Heart left ventricle (tissue), 13 donors: ENCODE data around the gene ADRA1B.

Source experiments
- POLR2A ChIP-seq, 2 donors: fragments of 450-650 bp; IDR thresholded peaks; one replicate each; pipeline ENCODE4 v1.6.1; 2017; ENCODE audit warnings: antibody characterized with exemption in 2 of 2, mild to moderate bottlenecking in 2 of 2, moderate library complexity in 2 of 2
- TF ChIP-seq, protein P1 (sequence below), 12 donors: fragments of 200-600 bp; sonication (generic) in 4 of 12; IDR thresholded peaks; one replicate each; pipeline versions ENCODE4 v1.5.0 to v1.8.0; 2018 to 2022; ENCODE audit warnings: antibody characterized with exemption in 12 of 12, mild to moderate bottlenecking in 5 of 12
- donor health status: ischemic (EF 13 %, LVEDD 7.1; RV severe dilation, severe dysfunction).
- donor health status: DM: no; HTN: yes; CAD: no.
- donor health status: DM: no; HTN: no; CAD: no.
- donor health status: ischemic (EF 25% LVEDD 6.9; RV normal size, moderate dysfunction).
- donor health status: ischemic (EF 25% LVEDD 5.7; RV mildly dilated, moderate dysfunction).
- donor health status: ischemic (EF 35%, LVEDD 5.7; RV mildly dilated, moderate dysfunction).
- donor health status: nonischemic (EF 11% LVEDD 7.7; RV severe dilation, severe dysfunction).
- donor health status: DM: yes; HTN: yes; CAD: no.
- donor health status: PGD.
- donor health status: ischemic (EF 29% LVEDD 5.4; RV normal size, mild dysfunction).
- donor health status: nonischemic (EF 23%, LVEDD 6.1; RV moderate dilation, normal function).

DNA sequence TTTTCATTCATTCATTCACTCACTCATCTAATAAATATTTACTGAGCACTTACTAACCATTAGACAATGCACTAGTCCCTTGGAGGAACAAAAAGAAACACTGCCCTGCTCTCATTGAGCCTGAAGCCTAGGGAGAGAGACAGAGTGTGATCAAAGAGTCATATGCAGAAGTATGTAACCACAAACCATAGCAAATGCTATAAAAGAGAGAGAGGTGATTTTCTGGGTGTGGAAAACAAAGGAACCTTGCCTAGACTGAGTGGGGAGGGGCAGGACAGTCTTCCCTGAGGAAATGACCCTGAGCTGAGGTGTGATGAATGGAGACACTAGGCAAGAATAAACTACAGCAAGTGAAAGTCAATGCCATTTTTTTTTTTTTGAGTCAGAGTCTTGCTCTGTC, 10.8 kb upstream of the ADRA1B start:
- no peak for TF ChIP-seq POLR2A (IDR thresholded peaks at IDR 0.05)
- TF ChIP-seq, protein P1, sequence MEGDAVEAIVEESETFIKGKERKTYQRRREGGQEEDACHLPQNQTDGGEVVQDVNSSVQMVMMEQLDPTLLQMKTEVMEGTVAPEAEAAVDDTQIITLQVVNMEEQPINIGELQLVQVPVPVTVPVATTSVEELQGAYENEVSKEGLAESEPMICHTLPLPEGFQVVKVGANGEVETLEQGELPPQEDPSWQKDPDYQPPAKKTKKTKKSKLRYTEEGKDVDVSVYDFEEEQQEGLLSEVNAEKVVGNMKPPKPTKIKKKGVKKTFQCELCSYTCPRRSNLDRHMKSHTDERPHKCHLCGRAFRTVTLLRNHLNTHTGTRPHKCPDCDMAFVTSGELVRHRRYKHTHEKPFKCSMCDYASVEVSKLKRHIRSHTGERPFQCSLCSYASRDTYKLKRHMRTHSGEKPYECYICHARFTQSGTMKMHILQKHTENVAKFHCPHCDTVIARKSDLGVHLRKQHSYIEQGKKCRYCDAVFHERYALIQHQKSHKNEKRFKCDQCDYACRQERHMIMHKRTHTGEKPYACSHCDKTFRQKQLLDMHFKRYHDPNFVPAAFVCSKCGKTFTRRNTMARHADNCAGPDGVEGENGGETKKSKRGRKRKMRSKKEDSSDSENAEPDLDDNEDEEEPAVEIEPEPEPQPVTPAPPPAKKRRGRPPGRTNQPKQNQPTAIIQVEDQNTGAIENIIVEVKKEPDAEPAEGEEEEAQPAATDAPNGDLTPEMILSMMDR (IDR thresholded peaks at IDR 0.05): no peak
